GM18502 (cell line): ENCODE data around the gene EIF4G1.

Experiments used
- ATAC-seq: cut with Tn5 transposase; IDR thresholded peaks from one replicate; pipeline ENCODE4 v1.9.1; 2021; ENCODE audit warnings: mild to moderate bottlenecking; ENCODE audit not compliant: unreplicated experiment, poor library complexity

The EIF4G1 gene

DNA sequence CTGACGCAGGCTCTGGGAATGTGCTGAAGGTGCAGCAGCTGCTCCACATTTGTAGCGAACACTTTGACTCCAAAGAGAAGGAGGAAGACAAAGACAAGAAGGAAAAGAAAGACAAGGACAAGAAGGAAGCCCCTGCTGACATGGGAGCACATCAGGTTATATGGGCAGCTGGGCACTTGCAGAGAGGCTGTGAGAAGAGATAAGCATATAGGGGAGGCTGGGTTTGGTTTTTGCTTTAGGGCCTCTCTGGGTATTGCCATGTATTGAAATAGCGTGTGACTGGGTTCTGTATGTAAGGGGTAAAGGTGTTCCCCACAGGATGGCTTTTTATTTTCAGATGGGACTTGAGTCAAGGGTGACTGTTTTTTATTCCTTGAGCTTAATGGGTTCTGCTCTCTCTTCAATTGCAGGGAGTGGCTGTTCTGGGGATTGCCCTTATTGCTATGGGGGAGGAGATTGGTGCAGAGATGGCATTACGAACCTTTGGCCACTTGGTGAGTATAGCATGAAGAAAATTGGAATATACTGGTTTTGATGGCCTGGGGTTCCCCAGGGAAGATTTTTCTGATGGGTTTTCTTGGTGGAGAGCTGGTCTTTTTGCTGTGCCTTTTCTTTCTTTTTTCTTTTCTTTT lies 7.9 kb upstream of the EIF4G1 start:
- ATAC-seq: no peak

DNA sequence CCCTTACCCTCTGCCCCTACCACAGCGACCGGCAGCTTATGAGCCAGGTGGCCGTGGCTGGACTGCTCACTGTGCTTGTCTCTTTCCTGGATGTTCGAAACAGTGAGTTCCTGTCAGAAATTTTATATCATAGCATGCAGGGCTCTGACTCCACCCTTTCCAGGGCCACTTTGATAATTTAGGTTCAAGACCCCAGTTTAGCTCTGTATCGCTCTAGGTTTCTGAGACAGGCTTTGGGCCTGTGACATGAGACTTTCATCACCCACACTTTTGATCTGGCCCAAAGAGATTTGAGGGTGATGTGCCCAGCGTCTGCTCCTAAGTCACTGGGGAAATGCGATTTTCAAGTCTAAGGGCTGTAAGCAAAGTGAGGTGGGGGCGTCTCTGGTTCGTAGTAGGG lies 6.5 kb upstream of the EIF4G1 start:
- no peak for ATAC-seq

DNA sequence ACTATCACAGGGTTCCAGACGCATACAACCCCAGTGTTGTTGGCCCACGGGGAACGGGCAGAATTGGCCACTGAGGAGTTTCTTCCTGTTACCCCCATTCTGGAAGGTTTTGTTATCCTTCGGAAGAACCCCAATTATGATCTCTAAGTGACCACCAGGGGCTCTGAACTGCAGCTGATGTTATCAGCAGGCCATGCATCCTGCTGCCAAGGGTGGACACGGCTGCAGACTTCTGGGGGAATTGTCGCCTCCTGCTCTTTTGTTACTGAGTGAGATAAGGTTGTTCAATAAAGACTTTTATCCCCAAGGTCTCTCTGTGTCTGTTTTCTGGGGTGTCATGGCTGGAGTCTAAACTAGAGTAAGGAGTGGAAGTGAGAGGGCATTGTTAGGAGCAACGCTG lies 5.7 kb upstream of the EIF4G1 start:
- no peak for ATAC-seq

DNA sequence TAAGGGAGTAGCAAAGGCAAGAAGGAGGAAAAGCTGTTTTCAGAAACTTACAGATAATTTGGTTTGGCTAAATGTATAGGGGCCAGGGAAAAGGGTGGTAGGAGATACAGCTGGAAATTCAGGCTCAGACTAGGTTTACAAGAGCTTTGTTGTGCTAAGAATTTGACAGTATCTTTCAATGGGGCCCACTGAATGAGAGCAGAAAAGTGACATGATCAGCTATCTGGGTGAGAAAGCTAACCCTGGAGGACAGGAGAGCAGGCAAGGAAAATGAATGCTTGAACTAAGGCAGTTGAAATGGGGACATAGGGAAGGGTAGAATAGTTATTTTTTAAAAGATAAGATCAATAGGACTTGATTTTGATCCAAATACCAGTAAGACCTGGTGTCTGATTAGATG lies 2.8 kb upstream of the EIF4G1 start:
- ATAC-seq: no peak

DNA sequence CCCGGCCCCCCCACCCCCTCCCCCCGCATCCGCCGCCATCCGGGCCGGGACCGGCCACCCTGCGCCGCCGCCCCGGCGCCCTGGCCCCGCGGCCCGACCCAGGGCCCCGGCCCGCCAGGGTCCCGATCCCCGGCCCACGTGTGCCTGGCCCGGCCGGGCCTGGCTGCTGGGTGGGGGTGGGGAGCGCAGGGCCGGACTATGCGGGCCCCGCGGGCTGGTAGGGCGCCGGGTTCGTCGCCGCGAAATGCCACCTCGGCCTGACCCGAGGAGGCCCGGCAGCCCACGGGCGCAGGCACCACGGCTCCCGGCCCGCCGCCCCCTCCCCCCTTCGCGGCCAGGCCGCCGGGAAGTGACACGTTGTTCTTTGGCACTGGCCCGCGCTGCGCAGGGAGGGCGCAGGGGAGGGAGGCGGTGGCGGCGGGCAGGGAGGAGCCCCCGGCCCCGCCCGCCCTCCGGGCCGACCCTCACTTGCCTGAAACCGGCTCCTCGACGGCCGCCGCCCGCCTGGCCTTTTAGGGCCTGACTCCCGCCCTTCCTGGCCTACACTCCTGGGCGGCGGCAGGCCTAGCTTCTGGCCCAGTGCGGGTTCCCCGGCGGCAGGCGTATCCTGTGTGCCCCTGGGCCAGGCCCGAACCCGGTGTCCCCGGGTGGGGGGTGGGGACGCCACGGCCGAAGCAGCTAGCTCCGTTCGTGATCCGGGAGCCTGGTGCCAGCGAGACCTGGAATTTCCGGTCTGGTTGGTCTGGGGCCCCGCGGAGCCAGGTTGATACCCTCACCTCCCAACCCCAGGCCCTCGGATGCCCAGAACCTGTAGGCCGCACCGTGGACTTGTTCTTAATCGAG lies 515 bp downstream of the EIF4G1 start:
- ATAC-seq: peak; percentile 50

DNA sequence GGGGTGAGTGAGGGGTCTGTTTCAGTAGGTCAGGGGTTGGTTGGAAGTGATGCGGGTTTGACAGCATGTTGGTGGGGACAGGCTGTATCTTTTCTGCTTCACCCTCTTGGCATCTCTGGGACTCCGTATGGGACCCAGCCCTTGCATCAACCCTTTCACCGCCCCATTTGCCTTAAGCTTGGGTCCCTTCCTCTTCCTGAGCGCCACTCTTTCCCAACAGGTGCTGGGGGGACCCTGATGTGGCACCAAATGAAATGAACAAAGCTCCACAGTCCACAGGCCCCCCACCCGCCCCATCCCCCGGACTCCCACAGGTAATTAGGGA lies 1.1 kb downstream of the EIF4G1 start:
- ATAC-seq: peak; percentile 4

DNA sequence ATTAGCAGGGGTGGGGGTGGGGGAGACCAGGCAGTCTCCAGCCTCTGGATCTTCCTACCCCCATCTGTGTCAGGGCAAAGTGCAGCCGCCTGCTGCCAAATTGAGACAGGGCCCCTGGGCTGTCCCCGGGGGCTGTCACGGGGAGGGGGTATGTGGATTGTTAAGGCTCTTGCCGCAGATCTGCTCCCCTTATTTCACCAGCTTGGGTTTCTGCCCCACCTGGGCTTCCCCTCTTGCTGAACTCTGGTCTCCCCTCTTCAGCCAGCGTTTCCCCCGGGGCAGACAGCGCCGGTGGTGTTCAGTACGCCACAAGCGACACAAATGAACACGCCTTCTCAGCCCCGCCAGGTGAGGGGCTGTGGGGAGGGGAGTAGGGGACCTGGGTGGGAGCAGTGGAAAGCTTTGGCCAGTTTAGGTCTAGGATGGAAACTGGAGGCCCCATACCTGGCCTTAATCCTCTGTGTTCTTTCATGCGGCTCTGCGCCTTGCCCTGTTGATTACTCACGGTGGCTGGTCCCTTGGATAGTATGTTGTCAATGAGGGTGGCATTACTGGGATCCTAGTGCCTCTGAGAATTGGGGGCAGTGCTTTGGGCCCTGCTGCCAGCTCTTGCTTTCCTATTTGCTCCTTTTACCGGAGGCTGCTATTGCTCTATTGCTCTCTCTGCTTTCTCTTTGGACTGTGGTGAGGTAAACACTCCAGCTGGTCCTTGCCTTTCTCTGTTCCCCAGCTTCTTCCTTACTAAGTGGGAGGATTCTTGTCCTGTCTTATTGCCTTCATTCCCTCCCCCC lies 1.7 kb downstream of the EIF4G1 start:
- ATAC-seq: no peak

DNA sequence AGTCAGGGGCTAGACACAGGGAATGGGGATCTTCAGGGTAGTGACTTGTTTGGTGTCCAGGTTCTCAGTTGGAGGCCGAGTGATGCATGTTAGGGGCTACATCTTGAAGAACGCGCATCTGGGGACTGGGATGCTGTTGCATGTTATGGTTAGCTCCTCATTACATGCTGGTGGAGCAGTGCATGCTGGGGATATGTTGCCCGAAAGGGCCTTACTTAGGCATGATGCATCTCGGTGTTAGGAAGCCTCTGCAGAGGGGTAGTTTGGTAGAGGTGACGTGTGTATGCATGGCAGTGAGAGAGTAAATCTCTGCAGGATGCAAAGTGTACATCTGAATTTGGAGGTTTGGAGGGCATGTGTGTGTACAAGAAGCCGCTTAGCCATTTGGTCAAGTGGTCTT lies 2.4 kb downstream of the EIF4G1 start:
- no peak for ATAC-seq

DNA sequence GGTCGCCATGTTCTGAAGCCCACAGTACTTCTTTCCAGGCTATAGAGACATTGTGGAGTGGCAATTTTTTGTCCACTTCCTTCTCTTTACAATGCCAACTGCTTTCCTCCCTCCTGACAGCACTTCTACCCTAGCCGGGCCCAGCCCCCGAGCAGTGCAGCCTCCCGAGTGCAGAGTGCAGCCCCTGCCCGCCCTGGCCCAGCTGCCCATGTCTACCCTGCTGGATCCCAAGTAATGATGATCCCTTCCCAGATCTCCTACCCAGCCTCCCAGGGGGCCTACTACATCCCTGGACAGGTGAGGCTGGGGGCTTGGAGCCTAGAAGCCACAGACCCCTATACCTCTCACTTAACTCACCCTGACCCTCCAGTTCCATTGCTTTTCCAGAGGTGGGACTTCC lies 2.8 kb downstream of the EIF4G1 start:
- ATAC-seq: no peak

DNA sequence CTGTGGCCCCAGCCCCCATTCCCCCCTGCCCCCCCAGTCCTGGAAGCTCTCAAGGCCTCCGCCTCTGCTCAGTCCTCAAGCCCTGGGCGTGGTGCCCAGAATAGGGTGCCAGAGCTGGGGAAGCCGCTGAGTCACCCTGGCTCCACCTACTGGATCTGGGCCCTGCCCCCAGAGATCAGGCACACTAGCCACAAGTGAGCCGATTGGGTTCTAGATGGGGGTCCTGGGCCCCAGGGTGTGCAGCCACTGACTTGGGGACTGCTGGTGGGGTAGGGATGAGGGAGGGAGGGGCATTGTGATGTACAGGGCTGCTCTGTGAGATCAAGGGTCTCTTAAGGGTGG lies 5.7 kb downstream of the EIF4G1 start:
- ATAC-seq: no peak

DNA sequence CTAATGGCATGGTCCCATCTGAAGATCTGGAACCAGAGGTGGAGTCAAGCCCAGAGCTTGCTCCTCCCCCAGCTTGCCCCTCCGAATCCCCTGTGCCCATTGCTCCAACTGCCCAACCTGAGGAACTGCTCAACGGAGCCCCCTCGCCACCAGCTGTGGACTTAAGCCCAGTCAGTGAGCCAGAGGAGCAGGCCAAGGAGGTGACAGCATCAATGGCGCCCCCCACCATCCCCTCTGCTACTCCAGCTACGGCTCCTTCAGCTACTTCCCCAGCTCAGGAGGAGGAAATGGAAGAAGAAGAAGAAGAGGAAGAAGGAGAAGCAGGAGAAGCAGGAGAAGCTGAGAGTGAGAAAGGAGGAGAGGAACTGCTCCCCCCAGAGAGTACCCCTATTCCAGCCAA lies 7.3 kb downstream of the EIF4G1 start:
- no peak for ATAC-seq

DNA sequence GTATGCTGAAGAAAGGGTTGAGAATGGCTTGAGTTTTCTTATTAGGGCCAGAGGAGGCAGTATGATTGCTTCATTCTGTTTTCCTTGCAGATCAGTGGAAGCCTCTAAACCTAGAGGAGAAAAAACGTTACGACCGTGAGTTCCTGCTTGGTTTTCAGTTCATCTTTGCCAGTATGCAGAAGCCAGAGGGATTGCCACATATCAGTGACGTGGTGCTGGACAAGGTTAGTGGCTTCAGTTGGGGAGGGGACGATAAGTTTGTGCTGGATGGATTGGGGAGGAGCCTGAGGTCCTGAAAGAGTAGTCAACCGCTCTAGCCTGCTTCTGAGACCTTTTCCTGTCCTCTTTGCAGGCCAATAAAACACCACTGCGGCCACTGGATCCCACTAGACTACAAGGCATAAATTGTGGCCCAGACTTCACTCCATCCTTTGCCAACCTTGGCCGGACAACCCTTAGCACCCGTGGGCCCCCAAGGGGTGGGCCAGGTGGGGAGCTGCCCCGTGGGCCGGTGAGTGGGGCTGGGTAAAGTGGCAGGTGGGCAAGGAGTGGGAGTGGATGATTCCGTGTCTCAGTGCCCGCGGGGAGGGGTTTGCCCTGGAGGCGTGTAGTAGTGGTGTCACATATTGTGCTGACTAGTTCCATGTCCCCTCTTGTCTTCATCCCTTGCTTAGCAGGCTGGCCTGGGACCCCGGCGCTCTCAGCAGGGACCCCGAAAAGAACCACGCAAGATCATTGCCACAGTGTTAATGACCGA lies 8.5 kb downstream of the EIF4G1 start:
- no peak for ATAC-seq

DNA sequence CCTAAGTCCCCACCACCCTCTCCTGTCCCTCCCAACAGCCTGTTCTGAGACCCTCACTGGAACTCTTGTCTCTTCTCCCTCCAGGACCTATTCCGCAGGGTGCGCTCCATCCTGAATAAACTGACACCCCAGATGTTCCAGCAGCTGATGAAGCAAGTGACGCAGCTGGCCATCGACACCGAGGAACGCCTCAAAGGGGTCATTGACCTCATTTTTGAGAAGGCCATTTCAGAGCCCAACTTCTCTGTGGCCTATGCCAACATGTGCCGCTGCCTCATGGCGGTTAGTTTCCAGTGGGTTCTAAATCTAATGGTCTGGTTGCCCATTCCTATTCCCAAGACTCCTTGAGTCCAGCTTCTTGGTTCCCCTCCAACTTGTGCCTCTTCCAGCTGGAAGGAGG lies 9.3 kb downstream of the EIF4G1 start:
- no peak for ATAC-seq

DNA sequence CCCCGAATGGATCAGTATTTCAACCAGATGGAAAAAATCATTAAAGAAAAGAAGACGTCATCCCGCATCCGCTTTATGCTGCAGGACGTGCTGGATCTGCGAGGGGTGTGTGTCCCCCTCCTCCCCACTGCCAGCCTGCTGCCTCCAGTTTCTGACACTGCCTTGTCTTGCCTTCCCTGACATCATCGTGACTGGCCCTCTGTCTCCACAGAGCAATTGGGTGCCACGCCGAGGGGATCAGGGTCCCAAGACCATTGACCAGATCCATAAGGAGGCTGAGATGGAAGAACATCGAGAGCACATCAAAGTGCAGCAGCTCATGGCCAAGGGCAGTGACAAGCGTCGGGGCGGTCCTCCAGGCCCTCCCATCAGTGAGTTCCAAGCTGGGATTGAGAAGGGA lies 10.9 kb downstream of the EIF4G1 start:
- no peak for ATAC-seq

DNA sequence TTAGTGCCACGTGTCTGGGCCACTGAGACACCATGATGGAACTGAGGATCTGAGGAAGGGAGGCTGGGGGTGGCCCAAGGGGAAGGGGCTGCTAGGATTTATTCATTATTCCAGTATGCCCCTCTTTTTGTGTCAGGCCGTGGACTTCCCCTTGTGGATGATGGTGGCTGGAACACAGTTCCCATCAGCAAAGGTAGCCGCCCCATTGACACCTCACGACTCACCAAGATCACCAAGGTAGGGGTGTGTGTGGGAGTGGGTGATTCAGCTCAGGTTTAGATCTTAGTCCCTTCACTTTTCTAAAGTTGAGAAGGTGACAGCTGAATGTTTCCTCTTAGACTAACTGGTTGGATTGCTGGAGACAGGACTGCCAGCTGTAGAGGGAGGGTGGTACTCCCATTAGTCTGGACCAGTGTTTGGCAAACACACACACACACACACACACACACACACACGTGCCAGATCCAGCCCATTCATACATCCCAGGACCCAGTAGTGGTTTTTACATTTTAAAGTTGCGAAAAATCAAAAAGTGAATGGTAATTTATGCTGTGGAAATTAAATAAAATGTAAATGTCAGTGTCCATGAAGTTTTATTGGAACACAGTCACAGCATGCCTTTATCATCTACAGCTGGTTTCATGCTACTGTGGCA lies 11.4 kb downstream of the EIF4G1 start:
- ATAC-seq: no peak

DNA sequence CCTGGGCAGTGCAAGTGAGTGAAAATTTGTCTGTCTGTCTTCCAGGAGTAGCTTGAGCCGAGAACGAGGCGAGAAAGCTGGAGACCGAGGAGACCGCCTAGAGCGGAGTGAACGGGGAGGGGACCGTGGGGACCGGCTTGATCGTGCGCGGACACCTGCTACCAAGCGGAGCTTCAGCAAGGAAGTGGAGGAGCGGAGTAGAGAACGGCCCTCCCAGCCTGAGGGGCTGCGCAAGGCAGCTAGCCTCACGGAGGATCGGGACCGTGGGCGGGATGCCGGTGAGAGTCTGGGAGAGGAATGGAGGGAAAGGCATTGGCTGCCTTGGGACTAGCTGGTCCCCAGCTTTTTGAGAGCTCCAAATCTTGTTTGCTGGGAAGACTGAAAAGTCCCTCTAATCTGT lies 12.8 kb downstream of the EIF4G1 start:
- no peak for ATAC-seq

DNA sequence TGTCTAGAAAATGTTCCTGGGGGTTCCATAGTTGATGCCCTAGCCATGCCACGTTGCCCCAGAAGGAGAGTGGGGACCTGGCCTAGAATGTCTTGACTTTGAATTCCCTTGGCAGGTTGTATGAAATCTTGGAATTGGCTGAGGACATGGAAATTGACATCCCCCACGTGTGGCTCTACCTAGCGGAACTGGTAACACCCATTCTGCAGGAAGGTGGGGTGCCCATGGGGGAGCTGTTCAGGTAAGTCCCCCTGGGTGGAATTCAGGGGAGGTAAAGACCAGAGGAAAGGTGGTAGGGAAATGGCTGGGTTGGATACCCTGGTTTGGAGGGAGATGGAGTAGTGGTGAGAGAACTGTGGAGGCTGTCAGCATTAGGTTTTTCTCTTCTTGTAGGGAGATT lies 14.1 kb downstream of the EIF4G1 start:
- no peak for ATAC-seq

DNA sequence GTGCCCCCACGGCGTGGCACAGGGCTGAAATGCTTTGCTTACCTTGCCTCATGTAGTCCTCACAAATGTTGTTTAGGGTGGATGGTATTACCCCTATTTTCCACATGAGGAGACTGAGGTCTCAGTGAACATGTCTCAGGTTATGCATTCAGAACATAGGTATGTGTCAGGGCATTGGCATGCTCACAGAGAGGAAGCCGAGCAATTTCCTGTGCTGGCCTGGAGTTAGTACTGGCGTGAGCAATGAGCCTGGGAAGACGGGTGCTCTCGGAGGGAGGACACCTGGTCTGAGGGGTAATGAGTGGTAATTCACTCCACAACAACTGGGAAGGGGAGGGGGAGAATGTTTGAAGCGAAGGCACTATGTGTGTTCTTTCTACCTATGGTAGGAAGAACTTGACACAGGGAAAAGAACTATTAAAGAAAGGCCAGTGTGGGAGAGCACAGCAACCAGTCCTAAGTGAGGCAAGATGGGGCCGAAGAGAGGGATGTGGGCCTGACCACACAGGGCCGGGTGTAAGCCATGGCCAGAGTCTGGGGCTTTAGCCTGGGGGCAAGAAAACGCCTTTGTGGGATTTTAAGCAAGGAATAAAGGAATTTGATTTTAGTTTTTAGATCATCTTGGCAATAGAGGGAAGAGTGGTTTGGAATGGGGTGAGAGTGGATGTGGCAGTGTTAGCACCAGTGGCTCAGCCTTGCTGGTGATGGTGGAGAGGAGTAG lies 18.1 kb downstream of the EIF4G1 start:
- no peak for ATAC-seq

DNA sequence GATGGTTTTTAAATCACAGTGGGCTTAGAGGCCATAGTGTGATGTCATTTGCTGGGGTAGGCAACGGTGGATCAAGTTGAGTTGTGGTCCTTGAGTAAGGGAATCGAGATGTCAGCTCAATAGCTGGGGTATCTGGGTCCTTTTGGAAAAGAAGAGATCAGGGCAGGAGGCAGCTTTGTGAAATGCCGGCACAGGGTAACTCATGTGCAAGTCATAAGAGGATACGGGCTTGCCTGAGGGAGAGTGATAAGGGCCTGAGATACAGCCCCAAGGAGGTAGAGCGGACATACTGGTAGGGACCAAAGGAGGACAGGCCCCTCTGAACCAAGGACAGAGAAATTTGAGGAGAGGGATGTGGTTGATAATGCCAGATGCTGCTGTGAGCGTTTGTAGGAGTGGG lies 18.8 kb downstream of the EIF4G1 start:
- no peak for ATAC-seq

DNA sequence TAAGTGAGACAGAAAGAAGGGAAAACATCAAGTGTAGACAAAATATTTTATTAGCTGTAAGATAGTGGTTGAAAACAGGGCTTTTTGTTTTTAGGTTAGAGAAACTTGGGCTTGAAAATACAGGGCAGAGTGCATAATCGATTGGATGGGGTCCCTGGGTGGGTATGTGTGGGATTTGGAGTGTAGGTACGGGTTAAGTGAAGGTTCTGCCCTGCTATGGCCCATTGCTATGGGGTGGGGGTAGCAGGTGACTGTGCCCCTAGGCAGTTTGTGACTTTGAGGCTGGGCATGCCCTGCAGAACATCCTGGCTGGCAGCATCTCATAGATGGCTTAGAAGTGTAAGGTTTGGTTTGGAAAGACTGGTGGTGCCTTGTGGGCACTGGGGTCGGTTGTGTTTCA lies 19.3 kb downstream of the EIF4G1 start:
- no peak for ATAC-seq
